Fibroblast of lung (primary cell): ENCODE data around the gene DCDC2. TPM values are rescaled to one million over a fixed set of nuclear protein-coding genes. Genes with fewer than 3 reads are reported as not detected.

Source experiments
- DNase-seq, 2 donors: peaks; one replicate each; pipeline versions ENCODE4 v3.0.0 to v3.0.0-alpha.2; 2010; ENCODE audit warnings: low read depth in 2 of 2
- H2AFZ ChIP-seq: 2 replicates; pipeline ENCODE4 v1.5.1; 2012; ENCODE audit warnings: low read length, control low read depth, inconsistent platforms
- H3K27ac ChIP-seq: 2 replicates; pipeline ENCODE4 v1.5.1; 2011; ENCODE audit warnings: low read length, control low read depth; ENCODE audit not compliant: insufficient read depth
- H3K27me3 ChIP-seq: 2 replicates; pipeline ENCODE4 v1.5.1; 2011; ENCODE audit warnings: mild to moderate bottlenecking, low read length; ENCODE audit not compliant: control insufficient read depth, insufficient read depth
- H3K36me3 ChIP-seq: 2 replicates; pipeline ENCODE4 v1.5.1; 2011; ENCODE audit warnings: low read length; ENCODE audit not compliant: control insufficient read depth, insufficient read depth
- H3K4me1 ChIP-seq: 2 replicates; pipeline ENCODE4 v1.5.1; 2011; ENCODE audit warnings: low read length; ENCODE audit not compliant: control insufficient read depth, insufficient read depth; ENCODE audit errors: extremely low read depth
- H3K4me2 ChIP-seq: 2 replicates; pipeline ENCODE4 v1.5.1; 2011; ENCODE audit warnings: low read length, control low read depth; ENCODE audit not compliant: insufficient read depth; ENCODE audit errors: extremely low read depth
- H3K4me3 ChIP-seq, 4 experiments: fragments of 200-600 bp in 1 of 4; sonication (generic) in 1 of 4; replicated peaks in 1 of 4; 2 replicates each; pipeline ENCODE4 v1.5.1; 2011 to 2016; ENCODE audit warnings: low read length in 4 of 4, low read depth in 3 of 4, mild to moderate bottlenecking in 3 of 4, control low read depth in 2 of 4, inconsistent platforms in 1 of 4, mixed read lengths in 1 of 4; ENCODE audit not compliant: insufficient read depth in 1 of 4; ENCODE audit errors: control extremely low read depth in 1 of 4
- H3K79me2 ChIP-seq: 2 replicates; pipeline ENCODE4 v1.5.1; 2012; ENCODE audit warnings: mild to moderate bottlenecking, low read length, inconsistent platforms; ENCODE audit not compliant: control insufficient read depth, insufficient read depth
- H3K9ac ChIP-seq: 2 replicates; pipeline ENCODE4 v1.5.1; 2011; ENCODE audit warnings: mild to moderate bottlenecking, low read length, control low read depth; ENCODE audit not compliant: insufficient read depth
- H3K9me3 ChIP-seq: 2 replicates; pipeline ENCODE4 v1.5.1; 2012; ENCODE audit warnings: low read depth, low read length; ENCODE audit not compliant: control insufficient read depth, insufficient read depth
- H4K20me1 ChIP-seq: 2 replicates; pipeline ENCODE4 v1.5.1; 2011; ENCODE audit warnings: low read length; ENCODE audit not compliant: control insufficient read depth, insufficient read depth; ENCODE audit errors: extremely low read depth
- EZH2 ChIP-seq: IDR thresholded peaks from 2 replicates; pipeline ENCODE4 v1.5.1; 2012; ENCODE audit warnings: low read length, control low read depth, mild to moderate bottlenecking; ENCODE audit errors: missing control alignments
- polyA plus RNA-seq, 2 donors: library from polyadenylated mRNA; depleted of rRNA in 1 of 2; stranded (reverse) in 1 of 2; unstranded in 1 of 2; fragments of >200 nt; gene quantifications; 2 replicates each; pipeline ENCODE4 v1.2.1, GENCODE V29; 2011 to 2012; ENCODE audit warnings: missing spikeins in 1 of 2
- total RNA-seq: library from RNA; depleted of rRNA; stranded (reverse); fragments of >200 nt; gene quantifications from 2 replicates; pipeline ENCODE4 v1.2.1, GENCODE V29; 2014
- TF ChIP-seq, protein P1 (sequence below), 2 donors: IDR thresholded peaks in 1 of 2; conservative IDR thresholded peaks in 1 of 2; 1 replicate in 1 of 2; 2 replicates in 1 of 2; pipeline ENCODE4 v1.5.1; 2011 to 2012; ENCODE audit warnings: low read length in 2 of 2, control low read depth in 1 of 2, inconsistent platforms in 1 of 2, low read depth in 1 of 2, mild to moderate bottlenecking in 1 of 2

The DCDC2 gene
- total and polyA plus RNA-seq, 2 donors (not counting 1 experiment from before 2014, with no cell fraction given) = 0.01 TPM; not detected in 1

DNA sequence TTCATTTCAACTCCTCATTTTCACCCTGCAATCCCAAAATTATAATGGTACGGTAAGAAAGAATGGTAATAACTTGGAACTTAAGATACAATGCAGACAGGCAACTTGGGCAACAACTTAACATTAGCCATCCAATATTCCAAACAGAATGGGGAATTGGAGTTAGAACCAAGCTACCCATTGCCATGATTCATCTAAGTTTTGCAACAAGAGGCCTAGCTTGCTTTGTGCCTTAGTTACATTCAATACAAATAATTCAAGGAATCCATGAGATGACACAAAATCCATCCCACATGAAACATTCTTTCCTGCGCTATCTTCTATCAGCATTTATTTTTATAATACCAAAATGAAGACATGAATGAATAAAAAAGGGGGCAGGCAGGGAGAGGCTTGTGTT, 28.4 kb downstream of the DCDC2 start:
- Histone ChIP-seq H2AFZ (no peak overlapping the region), H3K4me1 (no peaks in the 10 kb centered on the region), H3K27ac (no peak overlapping the region), H3K4me2 (no peak overlapping the region), H3K9me3 (no peaks in the 10 kb centered on the region), H3K4me3 (no peak overlapping the region), H4K20me1 (no peaks in the 10 kb centered on the region), H3K27me3 (no peaks in the 10 kb centered on the region), H3K9ac (no peak overlapping the region), H3K36me3 (no peaks in the 10 kb centered on the region), H3K79me2 (no peaks in the 10 kb centered on the region)
- no peak for TF ChIP-seq EZH2
- TF ChIP-seq, protein P1, sequence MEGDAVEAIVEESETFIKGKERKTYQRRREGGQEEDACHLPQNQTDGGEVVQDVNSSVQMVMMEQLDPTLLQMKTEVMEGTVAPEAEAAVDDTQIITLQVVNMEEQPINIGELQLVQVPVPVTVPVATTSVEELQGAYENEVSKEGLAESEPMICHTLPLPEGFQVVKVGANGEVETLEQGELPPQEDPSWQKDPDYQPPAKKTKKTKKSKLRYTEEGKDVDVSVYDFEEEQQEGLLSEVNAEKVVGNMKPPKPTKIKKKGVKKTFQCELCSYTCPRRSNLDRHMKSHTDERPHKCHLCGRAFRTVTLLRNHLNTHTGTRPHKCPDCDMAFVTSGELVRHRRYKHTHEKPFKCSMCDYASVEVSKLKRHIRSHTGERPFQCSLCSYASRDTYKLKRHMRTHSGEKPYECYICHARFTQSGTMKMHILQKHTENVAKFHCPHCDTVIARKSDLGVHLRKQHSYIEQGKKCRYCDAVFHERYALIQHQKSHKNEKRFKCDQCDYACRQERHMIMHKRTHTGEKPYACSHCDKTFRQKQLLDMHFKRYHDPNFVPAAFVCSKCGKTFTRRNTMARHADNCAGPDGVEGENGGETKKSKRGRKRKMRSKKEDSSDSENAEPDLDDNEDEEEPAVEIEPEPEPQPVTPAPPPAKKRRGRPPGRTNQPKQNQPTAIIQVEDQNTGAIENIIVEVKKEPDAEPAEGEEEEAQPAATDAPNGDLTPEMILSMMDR (conservative IDR thresholded peaks at IDR 0.05 in 1 of 2, IDR thresholded peaks at IDR 0.05 in 1 of 2; ENCODE audit: low read depth in 1 of 2, low read length in 2 of 2) = no peak
- DNase-seq = peak in 1 of 2 donors; percentile 64

DNA sequence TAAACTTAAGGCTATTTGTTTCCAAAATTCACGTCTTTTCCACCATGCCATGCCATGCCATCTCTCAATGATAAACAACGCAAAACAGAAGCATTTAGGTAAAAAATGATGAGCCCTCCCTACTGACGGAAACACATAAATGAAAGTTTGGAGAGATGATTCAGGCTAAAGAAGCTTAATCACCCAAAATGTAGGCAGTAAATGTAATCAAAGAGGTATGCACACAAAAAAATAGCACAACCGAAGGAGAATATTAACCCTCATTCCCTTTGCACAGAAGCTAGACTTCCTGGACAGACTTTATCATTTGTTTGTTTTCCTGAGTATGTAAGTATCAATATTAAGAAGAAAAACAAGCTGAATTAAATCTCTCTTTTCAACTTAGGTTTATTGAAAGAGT, 28.8 kb downstream of the DCDC2 start:
- DNase-seq = peak in 1 of 2 donors; percentile 73
- Histone ChIP-seq H4K20me1 (no peaks in the 10 kb centered on the region), H3K36me3 (no peaks in the 10 kb centered on the region), H3K79me2 (no peaks in the 10 kb centered on the region), H3K27me3 (no peaks in the 10 kb centered on the region), H2AFZ (no peak overlapping the region), H3K4me1 (no peaks in the 10 kb centered on the region), H3K9me3 (no peaks in the 10 kb centered on the region), H3K4me2 (no peak overlapping the region), H3K27ac (no peak overlapping the region), H3K9ac (no peak overlapping the region), H3K4me3 (no peak overlapping the region)
- no peak for TF ChIP-seq EZH2
- TF ChIP-seq, protein P1 (conservative IDR thresholded peaks at IDR 0.05 in 1 of 2, IDR thresholded peaks at IDR 0.05 in 1 of 2; ENCODE audit: low read depth in 1 of 2, low read length in 2 of 2) = no peak

DNA sequence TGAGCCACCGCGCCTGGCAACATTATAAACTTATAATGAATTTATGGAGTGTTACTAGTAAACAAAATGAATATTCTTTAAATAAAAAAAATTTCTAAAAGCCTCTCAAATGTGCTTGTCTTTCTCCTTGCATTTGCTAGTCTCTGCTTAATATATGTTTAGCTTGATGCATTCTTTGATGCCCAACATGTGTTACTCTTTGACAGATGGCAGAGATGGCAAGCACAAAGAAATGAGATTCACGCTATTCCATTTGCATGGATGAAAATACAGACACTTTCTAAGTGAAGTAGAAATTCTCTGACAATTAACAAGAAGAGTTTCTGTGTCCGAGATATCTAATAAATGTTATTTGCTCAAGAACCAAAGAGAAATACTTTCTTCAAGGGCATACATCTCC, 30.1 kb downstream of the DCDC2 start:
- no peaks in the 10 kb centered on the region for H3K4me1 ChIP-seq
- no peak overlapping the region for H3K27ac ChIP-seq
- no peak for DNase-seq
- no peaks in the 10 kb centered on the region for H3K36me3 ChIP-seq
- no peak overlapping the region for H3K4me3 ChIP-seq
- no peak overlapping the region for H3K4me2 ChIP-seq
- no peak for TF ChIP-seq EZH2
- TF ChIP-seq, protein P1 (conservative IDR thresholded peaks at IDR 0.05 in 1 of 2, IDR thresholded peaks at IDR 0.05 in 1 of 2; ENCODE audit: low read depth in 1 of 2, low read length in 2 of 2) = no peak
- no peak overlapping the region for H2AFZ ChIP-seq
- H4K20me1 ChIP-seq = no peaks in the 10 kb centered on the region
- H3K27me3 ChIP-seq = no peaks in the 10 kb centered on the region
- no peaks in the 10 kb centered on the region for H3K9me3 ChIP-seq
- no peaks in the 10 kb centered on the region for H3K79me2 ChIP-seq
- no peak overlapping the region for H3K9ac ChIP-seq
